ENCODE data around the gene CFAP99.
"Not testable (repeated sequence)": the region's sequence is repeated elsewhere in the genome, so short reads cannot be mapped to it uniquely, and the experiment has no call there.

Gene CFAP99

GRCh38 chr4:2427383-2428334 is 8.9 kb downstream of the CFAP99 start:
- DNase-seq, result no peak

GRCh38 chr4:2428496-2429213 is 9.9 kb downstream of the CFAP99 start:
- DNase-seq, result no peak

GRCh38 chr4:2429945-2430757 is 11.4 kb downstream of the CFAP99 start:
- not testable (repeated sequence) for DNase-seq

- no peak for DNase-seq
These were observed 13.2 kb downstream of the CFAP99 start for GRCh38 chr4:2432004-2432403.

GRCh38 chr4:2432991-2433530 is 14.3 kb downstream of the CFAP99 start:
- DNase-seq, result peak in 49 of 51 donors; percentile 31 to 98 (median 78)

GRCh38 chr4:2433609-2434350 is 15.0 kb downstream of the CFAP99 start:
- DNase-seq, result peak in 22 of 51 donors; percentile 21 to 66 (median 52)

GRCh38 chr4:2434420-2434819 is 15.7 kb downstream of the CFAP99 start:
- DNase-seq, result no peak

- peak in 31 of 51 donors; percentile 16 to 81 (median 50) for DNase-seq
These were observed 17.5 kb downstream of the CFAP99 start for GRCh38 chr4:2436301-2436700.

GRCh38 chr4:2436761-2437474 is 18.2 kb downstream of the CFAP99 start:
- DNase-seq, result no peak

GRCh38 chr4:2437475-2438215 is 18.9 kb downstream of the CFAP99 start:
- no peak for DNase-seq

- peak in 18 of 51 donors; percentile 13 to 71 (median 42) for DNase-seq
These were observed 20.3 kb downstream of the CFAP99 start for GRCh38 chr4:2438822-2439718.

GRCh38 chr4:2441393-2442174 is 22.8 kb downstream of the CFAP99 start:
- DNase-seq, result peak in 4 of 51 donors; percentile 11 to 30 (median 26)

- DNase-seq, result no peak
These were observed 23.6 kb downstream of the CFAP99 start for GRCh38 chr4:2442175-2442993.

GRCh38 chr4:2443061-2443730 is 24.4 kb downstream of the CFAP99 start:
- DNase-seq, result no peak

- DNase-seq, result no peak
These were observed 25.4 kb downstream of the CFAP99 start for GRCh38 chr4:2443956-2444740.

All from hypothalamus (tissue), 51 donors.